IMR-90 (cell line): Measurements from ENCODE around the gene IL17B. TPM values are rescaled to one million over a fixed set of nuclear protein-coding genes. Genes with fewer than 3 reads are reported as not detected.

ENCODE experiments used
- ATAC-seq: fragments of 200-7000 bp; cut with Tn5 transposase; 2 replicates; pipeline ENCODE4 v1.9.1; 2020; ENCODE audit warnings: low read depth, mild to moderate bottlenecking, moderate library complexity
- BruUV-seq: library from RNA; stranded (reverse); fragments of 400-500 nt; replicated peaks from 2 replicates; lab custom pipeline; 2021; lab: Mats Ljungman, UMichigan
- CTCF ChIA-PET: fragments of 300-600 bp; formaldehyde crosslinking; extraction: SDS; loops from one replicate; lab custom pipeline; 2021; ENCODE audit warnings: antibody characterized with exemption; lab: Yijun Ruan, JAX
- POLR2A ChIA-PET: fragments of 300-600 bp; sonication (Branson Sonifier 250); formaldehyde crosslinking; loops from one replicate; lab custom pipeline; 2022; ENCODE audit warnings: antibody characterized with exemption; ENCODE audit not compliant: unreplicated experiment; lab: Charles Lee
- DNase-seq: peaks from one replicate; pipeline ENCODE4 v3.0.0; 2013
- H2AFZ ChIP-seq: replicated peaks from 2 replicates; pipeline ENCODE3; 2013; ENCODE audit warnings: low read length, mild to moderate bottlenecking; ENCODE audit not compliant: poor library complexity
- H2AK5ac ChIP-seq: 2 replicates; pipeline ENCODE4 v1.6.1; 2013; ENCODE audit warnings: low read depth, low read length, inconsistent platforms
- H2AK9ac ChIP-seq: replicated peaks from 2 replicates; pipeline ENCODE3; 2013; ENCODE audit warnings: mild to moderate bottlenecking, low read depth, low read length, moderate library complexity; ENCODE audit not compliant: poor library complexity
- H2BK120ac ChIP-seq: 2 replicates; pipeline ENCODE4 v1.6.1; 2013; ENCODE audit warnings: low read depth, low read length, inconsistent platforms
- H2BK15ac ChIP-seq: 3 replicates; pipeline ENCODE4 v1.6.1; 2013; ENCODE audit warnings: low read depth, low read length, inconsistent platforms
- H2BK20ac ChIP-seq: 2 replicates; pipeline ENCODE4 v1.6.1; 2013; ENCODE audit warnings: low read depth, mild to moderate bottlenecking, inconsistent platforms, low read length, moderate library complexity
- H2BK5ac ChIP-seq: 2 replicates; pipeline ENCODE4 v1.6.1; 2013; ENCODE audit warnings: mild to moderate bottlenecking, low read depth, low read length, inconsistent platforms; ENCODE audit not compliant: poor library complexity, severe bottlenecking
- H3K14ac ChIP-seq: replicated peaks from 2 replicates; pipeline ENCODE4 v1.6.1; 2013; ENCODE audit warnings: low read depth, low read length, inconsistent platforms
- H3K18ac ChIP-seq: 2 replicates; pipeline ENCODE4 v1.6.1; 2013; ENCODE audit warnings: low read depth, low read length, control low read depth
- H3K23ac ChIP-seq: 2 replicates; pipeline ENCODE4 v1.6.1; 2013; ENCODE audit warnings: low read depth, low read length, inconsistent platforms
- H3K27ac ChIP-seq: 2 replicates; pipeline ENCODE4 v1.5.1; 2013; ENCODE audit warnings: mild to moderate bottlenecking, control low read depth, low read length; ENCODE audit not compliant: insufficient read depth
- H3K27me3 ChIP-seq: 2 replicates; pipeline ENCODE4 v1.6.1; 2013; ENCODE audit warnings: low read length; ENCODE audit not compliant: control insufficient read depth, insufficient read depth
- H3K36me3 ChIP-seq: 2 replicates; pipeline ENCODE4 v1.6.1; 2013; ENCODE audit warnings: low read length, mixed read lengths; ENCODE audit not compliant: control insufficient read depth, insufficient read depth
- H3K4ac ChIP-seq: 2 replicates; pipeline ENCODE4 v1.6.1; 2013; ENCODE audit warnings: low read depth, low read length, inconsistent platforms
- H3K4me1 ChIP-seq: 2 replicates; pipeline ENCODE4 v1.6.1; 2013; ENCODE audit warnings: low read length, mixed read lengths; ENCODE audit not compliant: control insufficient read depth, insufficient read depth
- H3K4me2 ChIP-seq: 2 replicates; pipeline ENCODE4 v1.6.1; 2013; ENCODE audit warnings: low read depth, mild to moderate bottlenecking, control low read depth, low read length, moderate library complexity
- H3K4me3 ChIP-seq: 2 replicates; pipeline ENCODE4 v1.5.1; 2013; ENCODE audit warnings: low read depth, mild to moderate bottlenecking, control low read depth, low read length, moderate library complexity; ENCODE audit not compliant: insufficient read depth
- H3K56ac ChIP-seq: 2 replicates; pipeline ENCODE4 v1.6.1; 2013; ENCODE audit warnings: low read length, inconsistent platforms; ENCODE audit not compliant: insufficient read depth; ENCODE audit errors: extremely low read depth
- H3K79me1 ChIP-seq, 2 experiments: 2 replicates each; pipeline ENCODE4 v1.6.1; 2013; ENCODE audit warnings: low read length in 2 of 2, inconsistent platforms in 1 of 2, low read depth in 1 of 2
- H3K9ac ChIP-seq: 2 replicates; pipeline ENCODE4 v1.6.1; 2013; ENCODE audit warnings: low read depth, low read length, control low read depth
- H3K9me1 ChIP-seq: 2 replicates; pipeline ENCODE4 v1.6.1; 2013; ENCODE audit warnings: low read length, inconsistent platforms; ENCODE audit not compliant: insufficient read depth
- H3K9me3 ChIP-seq: 2 replicates; pipeline ENCODE4 v1.6.1; 2013; ENCODE audit warnings: low read length; ENCODE audit not compliant: control insufficient read depth, insufficient read depth
- H4K20me1 ChIP-seq: 2 replicates; pipeline ENCODE4 v1.6.1; 2013; ENCODE audit warnings: low read length, inconsistent platforms; ENCODE audit not compliant: insufficient read depth
- H4K5ac ChIP-seq: 2 replicates; pipeline ENCODE4 v1.6.1; 2013; ENCODE audit warnings: mild to moderate bottlenecking, low read depth, low read length, control low read depth
- H4K8ac ChIP-seq, 2 experiments: 2 replicates each; pipeline ENCODE4 v1.6.1; 2013; ENCODE audit warnings: low read depth in 2 of 2, low read length in 2 of 2, control low read depth in 1 of 2, inconsistent platforms in 1 of 2
- H4K91ac ChIP-seq: 2 replicates; pipeline ENCODE4 v1.6.1; 2013; ENCODE audit warnings: low read depth, low read length, inconsistent platforms; ENCODE audit not compliant: insufficient read depth
- CEBPB ChIP-seq: IDR thresholded peaks from 2 replicates; pipeline ENCODE4 v1.6.1; 2012; ENCODE audit warnings: low read depth, low read length, improper control_type of control experiment
- RAD21 ChIP-seq: IDR thresholded peaks from 2 replicates; pipeline ENCODE4 v1.6.1; 2012; ENCODE audit warnings: low read length, improper control_type of control experiment
- WGBS, 2 experiments: methylation state at CpG; one replicate each; pipeline versions ENCODE4 v1.1.5 to v1.1.7; 2013; ENCODE audit warnings: missing lambda C conversion rate in 2 of 2; ENCODE audit not compliant: insufficient read length in 1 of 2; ENCODE audit errors: extremely low coverage in 2 of 2; 5-methylcytosine and 5-hydroxymethylcytosine counted together
- dilution Hi-C: fragments of 300-500 bp; cut with HindIII; formaldehyde crosslinking; loops from one replicate; pipeline ENCODE4 v1.14.3; 2018; ENCODE audit warnings: low sequenced_read_pairs; ENCODE audit not compliant: unreplicated experiment
- in situ Hi-C: fragments of 300-500 bp; cut with MboI; formaldehyde crosslinking; loops from 3 replicates; pipeline ENCODE4 v1.14.3; 2019; ENCODE audit warnings: low sequenced_read_pairs, inconsistent platforms, mixed read lengths
- intact Hi-C: fragments of 100-400 bp; cut with micrococcal nuclease; formaldehyde crosslinking; loops from 2 replicates; pipeline ENCODE4 v1.10.0; 2022
- polyA plus RNA-seq, 3 experiments: library from polyadenylated mRNA; depleted of rRNA; stranded (reverse); fragments of >200 nt; gene quantifications; 2 replicates each; pipeline ENCODE4 v1.2.3, GENCODE V29; 2012; ENCODE audit warnings: low replicate concordance in 1 of 3
- total RNA-seq: library from RNA; depleted of rRNA; stranded (reverse); fragments of >200 nt; gene quantifications from 2 replicates; pipeline ENCODE4 v1.2.3, GENCODE V29; 2012

The IL17B gene
- total and polyA plus RNA-seq, 2 of the 4 experiments (the other 2 are of a cell fraction) = 0.31 TPM; not detected in 1

GRCh38 chr5:149345892-149346222, 33.2 kb downstream of the IL17B start:
- Histone ChIP-seq H3K56ac (peak overlapping the region; percentile 94), H2BK120ac (peak overlapping the region; percentile 49), H2BK20ac (no peak overlapping the region), H3K36me3 (peaks cover 19% of the 10 kb centered on the region), H4K8ac (peak overlapping the region; percentile 92 to 95), H2BK5ac (peak overlapping the region; percentile 62), H3K4me2 (peak overlapping the region; percentile 89), H3K27ac (peak overlapping the region; percentile 65), H2AK5ac (peak overlapping the region; percentile 98), H2AFZ (peak overlapping the region; percentile 96), H3K9ac (peak overlapping the region; percentile 81), H3K4me3 (peak overlapping the region; percentile 75), H3K9me1 (peaks cover 3% of the 10 kb centered on the region; the same call in 1 of the 2 replicates), H3K79me1 (peaks cover 27 to 37% of the 10 kb centered on the region in 2 experiments), H3K14ac (peak overlapping the region; percentile 96), H3K9me3 (no peaks in the 10 kb centered on the region), H4K20me1 (peaks cover 5% of the 10 kb centered on the region; the same call in 1 of the 2 replicates), H3K4ac (peak overlapping the region; percentile 96), H2AK9ac (peak overlapping the region; percentile 96), H3K4me1 (peaks cover 2% of the 10 kb centered on the region; the same call in 1 of the 2 replicates), H3K27me3 (no peaks in the 10 kb centered on the region), H4K5ac (peak overlapping the region; percentile 61), H4K91ac (peak overlapping the region; percentile 95), H3K18ac (peak overlapping the region; percentile 54), H2BK15ac (peak overlapping the region; percentile 71; the same call in 2 of the 3 replicates), H3K23ac (peak overlapping the region; percentile 93)
- ATAC-seq (peak; percentile 4), DNase-seq (peak; percentile 50)
- WGBS, 2 experiments = no CpG with 5 or more reads among the region's 11 CpGs
- intact Hi-C loops (loop anchor here (1.0 to 5.0 kb wide), 3 partner anchors 26 to 204 kb away; partner anchors contain the start of gene ABLIM3), dilution Hi-C loops (no loop called here), in situ Hi-C loops (no loop called here)
- TF ChIP-seq RAD21 (no peak), CEBPB (peak; percentile 64)
- ChIA-PET CTCF (interaction anchor here (0.7 kb wide), 1 partner anchor 612 kb away, joined by 3 read pairs; no protein-coding TSS in a partner anchor), POLR2A (interaction anchor here (0.6 to 1.3 kb wide), 2 partner anchors 25 to 228 kb away, joined by 5 to 8 read pairs; no protein-coding TSS in a partner anchor)
- BruUV-seq = no TSS peak
